Measurements from ENCODE around the gene COG5.
"Not testable (repeated sequence)": the region's sequence is repeated elsewhere in the genome, so short reads cannot be mapped to it uniquely, and the experiment has no call there.

COG5 gene

DNA sequence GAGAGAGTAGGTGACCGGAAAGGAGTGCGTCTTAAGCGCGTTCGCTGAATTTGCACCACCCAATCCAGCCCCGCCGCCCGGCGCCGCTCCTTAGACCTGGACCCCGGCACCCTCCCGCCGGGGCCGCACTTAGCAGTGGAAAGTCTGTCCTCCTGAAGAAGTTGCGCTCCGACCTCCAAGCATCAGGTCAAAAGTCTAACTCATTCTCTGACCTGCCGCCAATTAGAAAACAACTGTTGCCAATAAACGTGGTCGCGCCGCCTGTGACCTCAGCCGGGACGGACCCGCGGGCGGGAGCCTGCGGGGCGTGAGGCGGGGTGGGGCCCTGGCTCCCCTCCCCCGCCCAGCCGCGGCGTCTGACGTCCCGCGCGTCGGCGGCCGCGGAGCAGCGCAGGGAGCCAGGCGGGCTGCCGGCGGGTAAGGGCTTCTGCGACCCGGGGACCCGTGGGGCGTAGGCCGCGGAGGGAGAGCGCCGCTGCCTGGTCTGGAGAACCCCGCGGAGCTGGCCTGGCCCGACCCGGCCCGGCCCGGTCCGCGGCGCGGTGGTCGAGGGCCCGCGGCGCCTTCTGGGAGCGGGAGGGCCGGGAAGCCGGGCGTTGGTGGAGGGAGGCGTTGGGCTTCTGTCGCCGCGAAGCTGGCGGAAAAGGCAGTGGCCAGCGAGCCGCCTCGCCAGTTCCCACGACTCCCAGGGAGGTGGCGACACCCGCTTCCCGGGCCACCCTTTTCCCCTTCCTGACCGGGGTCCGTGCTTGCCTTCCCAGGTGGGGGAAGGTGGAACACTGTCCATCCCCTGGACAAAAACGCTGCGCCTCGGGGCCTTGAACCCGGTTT, 16.4 kb upstream of the COG5 start, which contains the start of gene BCAP29:
Gene BCAP29, plus strand, starts transcription at position 362 of the 831 bp plus-strand sequence. CDS start 527 bp downstream, outside the sequence.
- DNase-seq, result peak; percentile 67

DNA sequence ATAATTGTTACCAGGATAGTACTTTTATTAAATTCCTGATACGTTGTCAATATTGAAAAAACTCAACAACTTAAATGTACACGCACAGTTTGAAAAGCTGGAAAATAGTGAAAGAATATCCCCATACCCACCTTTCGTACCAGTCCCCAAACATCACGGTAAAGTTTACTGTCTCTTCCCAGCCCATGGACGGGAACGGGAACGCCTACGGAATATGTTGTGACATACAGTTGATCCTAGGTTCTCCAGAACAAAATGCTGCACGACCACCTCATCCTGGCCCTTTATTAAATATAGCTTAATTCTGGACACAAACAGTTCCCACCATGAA, 15.8 kb upstream of the COG5 start:
- DNase-seq, result no peak

DNA sequence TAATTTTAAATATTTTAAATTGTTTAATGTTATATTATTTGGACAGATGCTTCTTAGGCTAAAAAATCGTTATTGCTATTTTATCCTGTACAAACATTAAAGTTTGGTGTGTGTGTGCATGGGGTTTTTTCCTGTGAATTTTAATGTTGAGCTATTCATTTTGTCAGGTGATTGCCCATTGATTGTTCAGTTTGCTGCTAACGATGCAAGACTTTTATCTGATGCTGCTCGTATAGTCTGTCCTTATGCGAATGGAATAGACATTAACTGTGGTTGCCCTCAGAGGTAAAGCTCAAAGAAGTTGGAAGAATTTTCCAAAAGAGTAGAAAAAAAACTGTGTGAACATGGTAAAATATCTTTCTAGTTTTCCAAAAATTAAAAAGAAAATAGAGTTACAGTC, 9.8 kb upstream of the COG5 start:
- DNase-seq, result no peak

DNA sequence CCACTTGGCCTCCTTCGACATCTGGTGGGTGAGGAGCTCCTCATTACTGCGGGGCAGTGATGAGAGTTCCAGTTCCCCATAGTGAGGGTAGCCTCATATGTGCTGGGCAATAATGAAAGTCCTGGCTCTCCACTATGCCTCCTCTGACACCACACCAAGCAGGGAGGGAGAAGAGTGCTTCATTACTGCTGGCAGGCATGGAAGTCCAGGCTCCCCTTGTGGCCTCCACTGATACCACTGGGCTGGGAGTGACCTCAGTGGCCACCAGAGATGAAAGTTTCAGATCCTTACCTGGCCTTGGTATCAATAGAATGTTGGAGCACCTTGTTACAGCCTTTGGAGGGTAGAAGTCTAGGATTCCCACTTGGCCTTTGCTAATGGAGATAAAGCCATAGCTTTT, 6.6 kb upstream of the COG5 start:
- DNase-seq, result no peak

DNA sequence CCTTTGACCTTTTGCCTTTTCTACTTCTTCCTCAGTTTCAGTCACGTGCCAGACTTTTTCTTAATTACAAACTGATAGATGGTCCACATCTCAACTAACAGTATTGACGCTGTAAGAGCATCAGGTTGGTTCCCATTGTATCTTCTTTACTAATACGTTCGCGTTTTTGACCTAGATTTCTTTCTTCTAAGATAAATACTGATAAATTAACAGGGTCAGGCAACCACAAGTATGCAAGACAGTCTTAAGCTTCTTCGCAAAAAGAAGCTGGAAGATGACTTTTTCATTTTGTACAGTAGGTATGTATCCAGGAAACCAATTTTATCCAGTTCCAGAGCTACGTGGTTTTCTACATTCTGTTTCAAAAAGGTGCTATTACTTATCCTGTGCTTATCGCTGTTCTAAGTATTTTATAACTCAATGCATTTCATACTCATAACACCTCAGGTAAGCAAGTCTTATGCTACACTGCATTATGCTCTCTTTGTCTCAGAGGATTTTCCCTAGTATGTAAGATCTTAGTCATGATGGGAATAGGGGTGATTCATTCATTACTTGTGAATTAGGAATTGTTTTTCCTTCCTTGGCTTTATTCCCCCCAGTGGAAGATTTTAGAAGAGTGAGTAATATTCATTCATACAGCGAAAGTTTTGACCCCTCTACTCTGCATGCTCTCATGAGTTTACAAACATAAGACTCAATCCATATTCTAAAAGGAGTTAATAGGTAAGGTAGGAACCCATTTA, 1.0 kb upstream of the COG5 start:
- no peak for DNase-seq

DNA sequence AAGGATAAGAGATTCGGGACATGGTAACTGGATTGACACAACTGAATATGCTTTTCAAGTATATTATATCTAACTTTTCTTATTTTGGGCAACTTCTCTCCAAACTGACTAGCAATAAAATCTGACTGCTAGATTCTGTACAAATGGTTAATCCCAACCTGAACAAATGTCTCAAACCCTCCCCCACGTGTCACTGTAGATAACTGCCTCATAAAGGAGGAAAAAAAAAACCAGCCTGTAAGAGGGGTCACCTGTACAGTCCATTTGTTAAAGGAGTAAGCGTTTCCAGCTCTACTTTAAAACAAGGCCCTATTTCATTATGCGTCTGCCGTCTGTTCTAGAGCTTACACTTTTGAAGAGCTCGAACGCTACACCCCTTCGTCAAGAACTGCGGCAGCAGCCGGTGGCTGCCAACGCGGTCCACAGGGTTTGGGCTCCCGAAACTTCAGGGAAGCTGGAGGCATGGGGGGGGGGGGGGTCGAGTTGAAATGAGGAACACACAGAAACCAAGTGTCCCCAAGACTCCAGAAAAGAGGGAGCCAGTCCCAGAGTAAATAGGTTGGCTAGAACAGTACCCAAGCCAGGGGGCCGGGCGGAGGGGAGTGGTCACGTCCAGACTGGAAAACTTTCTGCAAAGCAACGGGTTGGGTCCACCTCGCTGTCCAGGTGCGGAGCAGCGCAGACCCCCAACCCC, 492 bp downstream of the COG5 start:
- DNase-seq, result peak; percentile 25

DNA sequence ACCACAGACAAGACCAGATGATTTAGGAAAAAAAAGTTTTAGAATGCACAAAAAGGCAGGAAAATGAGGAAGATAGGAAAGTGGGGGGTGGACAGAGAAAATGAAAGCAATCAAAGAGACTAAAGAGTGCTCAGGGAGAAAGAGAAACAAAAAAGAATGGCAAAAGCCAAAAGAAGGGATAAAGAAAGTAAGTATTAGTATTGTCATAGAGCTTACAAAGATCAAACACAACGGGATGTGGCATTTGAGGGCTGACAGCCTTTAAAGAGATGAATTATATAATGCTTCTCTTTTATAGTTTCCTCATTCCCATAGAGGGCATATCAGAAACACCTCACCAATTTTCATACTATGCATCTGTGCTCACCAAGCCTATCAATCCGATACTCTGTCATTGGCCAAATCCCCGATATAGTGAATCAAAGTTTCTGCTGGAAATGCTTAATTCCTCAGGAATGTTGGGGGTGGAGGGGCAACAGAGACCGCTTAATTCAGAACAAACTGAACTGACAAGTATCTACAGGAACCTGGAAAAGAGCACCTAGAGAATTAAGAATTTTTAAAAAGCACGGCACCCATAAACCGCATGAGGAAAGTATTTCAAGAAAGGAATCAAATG, 2.7 kb downstream of the COG5 start:
- no peak for DNase-seq

DNA sequence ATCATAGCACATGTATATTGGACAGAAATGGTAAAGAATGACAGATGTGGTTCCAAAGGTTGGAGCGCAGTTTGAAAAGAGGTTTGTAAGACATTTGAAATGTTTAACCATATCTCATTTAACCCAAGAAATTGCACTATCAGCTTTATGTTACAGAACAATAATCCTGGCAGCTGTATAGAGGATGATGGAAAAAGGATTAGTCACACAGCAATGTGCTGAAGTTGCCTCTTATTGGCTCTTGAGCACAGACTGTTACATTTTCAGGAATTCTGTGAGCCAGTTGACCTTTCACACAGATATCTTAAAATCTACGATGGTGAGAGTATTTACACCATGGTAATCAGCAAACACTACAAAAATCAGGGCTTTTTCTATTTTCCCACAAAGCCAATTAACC, 3.9 kb downstream of the COG5 start:
- no peak for DNase-seq

DNA sequence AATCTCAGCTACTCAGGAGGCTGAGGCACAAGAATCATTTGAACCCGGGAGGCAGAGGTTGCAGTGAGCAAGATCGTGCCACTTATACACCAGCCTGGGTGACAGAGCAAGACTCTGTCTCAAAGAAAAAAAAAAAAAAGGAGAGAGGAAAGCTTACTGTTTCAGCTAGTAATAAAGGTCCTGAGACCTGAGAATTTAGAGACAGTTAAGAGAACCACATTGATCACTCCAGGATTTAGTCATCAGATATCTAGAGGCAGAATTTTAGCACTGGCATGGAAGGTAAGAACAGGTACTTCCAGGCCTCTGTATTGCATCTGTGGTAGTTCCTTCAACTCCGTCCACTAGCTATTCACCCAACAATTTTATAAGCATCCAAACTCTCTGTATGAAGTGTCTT, 7.8 kb downstream of the COG5 start:
- DNase-seq, result no peak

DNA sequence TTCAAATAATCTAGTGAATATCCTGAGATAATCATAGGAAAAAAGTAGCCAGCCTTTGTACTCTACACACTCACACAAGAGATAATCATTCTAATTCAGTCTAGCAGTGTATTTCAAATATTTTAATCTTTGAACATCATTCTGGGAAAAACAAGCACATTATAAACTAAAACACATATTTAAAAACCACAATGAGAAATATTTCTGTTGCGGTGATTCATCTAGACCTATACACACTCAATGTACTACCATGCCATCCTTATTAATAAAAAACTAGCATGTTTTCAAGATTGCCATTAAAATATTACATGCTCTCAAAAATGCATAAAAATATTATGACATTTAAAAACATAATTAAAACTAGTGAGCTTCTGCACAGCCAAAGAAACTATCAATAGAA, 11.8 kb downstream of the COG5 start:
- DNase-seq, result no peak

DNA sequence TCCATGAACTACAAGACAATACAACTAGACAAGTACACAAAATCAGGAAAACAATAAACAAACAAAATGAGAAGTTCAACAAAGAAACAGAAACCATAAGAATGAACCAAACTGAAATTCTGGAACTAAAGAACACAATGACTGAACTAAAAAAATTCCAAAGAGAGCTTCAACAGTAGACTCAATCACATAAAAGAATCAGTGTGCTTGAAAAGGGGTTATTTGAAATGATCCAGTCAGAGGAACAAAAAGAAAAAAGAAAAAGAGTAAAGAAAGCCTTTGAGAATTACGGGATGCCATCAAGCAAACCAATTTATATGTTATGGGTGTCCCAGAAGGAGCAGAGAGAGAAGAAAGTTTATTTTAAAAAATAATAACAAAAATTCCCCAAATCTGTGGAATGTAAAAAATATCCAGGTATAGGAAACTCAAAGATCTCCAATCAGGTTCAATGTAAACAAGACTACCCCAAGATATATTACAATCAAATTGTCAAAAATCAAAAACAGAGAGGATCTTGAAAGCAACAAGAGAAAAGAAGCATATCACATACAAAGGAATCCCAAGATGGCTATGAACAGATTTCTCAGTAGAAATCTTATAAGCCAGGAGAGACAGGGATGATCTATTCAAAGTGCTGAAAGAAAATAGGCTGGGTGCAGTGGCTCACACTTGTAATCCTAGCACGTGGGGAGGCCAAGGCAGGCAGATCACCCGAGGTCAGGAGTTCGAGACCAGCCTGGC, 18.7 kb downstream of the COG5 start:
- DNase-seq, result no peak

DNA sequence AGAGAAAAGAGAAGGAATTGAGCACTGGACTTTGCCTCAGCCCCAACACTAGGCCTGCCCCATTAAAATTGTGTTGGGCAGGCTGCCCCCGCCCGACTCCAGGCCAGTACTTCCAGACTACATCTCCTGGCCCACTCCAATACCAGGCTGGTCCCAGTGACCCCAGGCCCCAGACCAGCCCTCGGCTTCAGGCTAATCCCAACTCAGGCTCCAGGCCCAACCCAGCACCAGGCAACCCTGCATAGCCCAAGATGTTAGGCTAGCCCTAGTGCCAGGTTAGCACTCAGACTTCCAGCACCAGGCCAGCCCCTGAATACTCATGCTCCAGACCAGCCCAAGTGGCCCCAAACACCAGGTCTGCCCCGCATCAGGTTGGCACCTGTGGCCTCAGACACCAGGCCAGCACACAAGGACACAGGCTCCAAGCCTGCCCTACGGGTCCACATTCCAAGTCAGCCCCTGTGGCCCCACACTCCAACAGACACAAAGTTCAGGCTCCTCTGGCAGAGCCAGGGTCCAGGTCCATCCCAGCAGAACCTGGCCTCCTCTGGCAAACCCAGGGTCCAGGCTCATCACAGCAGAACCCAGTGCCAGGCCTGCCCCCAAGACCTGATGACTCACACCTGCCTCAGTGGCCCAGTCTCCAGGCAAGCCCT, 20.3 kb downstream of the COG5 start:
- no peak for DNase-seq

DNA sequence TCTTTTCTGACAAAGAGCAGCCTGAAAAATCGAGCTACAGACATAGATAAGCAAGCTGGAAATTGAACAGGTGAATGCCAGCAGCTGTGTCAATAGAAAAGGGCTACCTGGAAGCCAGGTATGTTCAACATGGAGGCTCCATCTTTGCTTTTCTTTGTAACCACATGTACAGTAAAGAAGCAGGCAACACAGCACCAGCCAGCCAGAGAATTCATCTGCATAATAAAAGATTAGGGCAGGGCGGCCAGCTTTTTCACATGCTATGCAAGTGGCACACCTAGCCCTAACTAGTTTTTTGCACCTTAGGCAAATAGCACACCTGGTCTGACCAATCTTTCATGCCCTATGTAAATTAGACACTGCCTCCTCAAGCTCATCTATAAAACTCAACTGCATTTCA, 25.7 kb downstream of the COG5 start:
- DNase-seq, result no peak

DNA sequence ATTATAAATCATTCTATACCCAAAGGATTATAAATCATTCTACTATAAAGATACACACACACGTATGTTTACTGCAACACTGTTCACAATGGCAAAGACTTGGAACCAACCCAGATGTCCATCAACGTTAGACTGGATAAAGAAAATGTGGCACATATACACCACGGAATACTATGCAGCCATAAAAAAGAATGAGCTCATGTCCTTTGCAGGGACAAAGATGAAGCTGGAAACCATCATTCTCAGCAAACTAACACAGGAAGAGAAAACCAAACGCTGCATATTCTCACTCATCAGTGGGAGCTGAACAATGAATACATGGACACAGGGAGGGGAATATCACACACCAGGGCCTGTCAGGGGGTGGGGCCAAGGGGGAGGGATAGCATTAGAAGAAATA, 26.5 kb downstream of the COG5 start:
- not testable (repeated sequence) for DNase-seq

DNA sequence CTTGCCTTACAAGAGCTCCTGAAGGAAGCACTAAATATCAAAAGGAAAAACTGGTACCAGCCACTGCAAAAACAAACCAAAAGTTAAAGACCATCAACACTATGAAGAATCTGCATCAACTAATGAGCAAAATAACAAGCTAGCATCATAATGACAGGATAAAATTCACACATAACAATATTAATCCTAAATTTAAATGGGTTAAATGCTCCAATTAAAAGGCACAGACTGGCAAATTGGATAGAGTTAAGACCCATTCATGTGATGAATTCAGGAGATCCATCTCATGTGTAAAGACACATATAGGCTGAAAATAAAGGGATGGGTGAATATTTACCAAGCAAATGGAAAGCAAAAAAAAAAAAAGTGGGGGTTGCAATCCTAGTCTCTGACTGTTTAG, 29.6 kb downstream of the COG5 start:
- DNase-seq, result no peak

DNA sequence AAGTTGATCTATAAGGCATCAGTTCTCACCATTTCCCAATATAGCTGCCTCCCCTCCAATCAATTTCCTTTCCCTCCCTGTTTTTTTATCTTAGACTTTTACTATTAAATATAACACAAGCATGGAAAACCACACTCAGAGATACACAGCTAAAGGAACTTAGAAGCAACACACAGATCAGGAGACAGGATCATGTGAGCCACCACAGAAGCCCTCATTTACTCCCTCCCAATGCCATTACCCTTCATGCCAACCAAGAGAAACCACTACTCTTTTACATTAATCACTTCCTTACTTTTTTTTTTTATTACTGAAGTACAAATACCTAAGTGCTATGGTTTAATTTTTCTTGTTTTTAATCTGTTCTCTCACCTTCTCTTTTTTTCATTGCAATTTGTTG, 33.0 kb downstream of the COG5 start:
- DNase-seq, result no peak

DNA sequence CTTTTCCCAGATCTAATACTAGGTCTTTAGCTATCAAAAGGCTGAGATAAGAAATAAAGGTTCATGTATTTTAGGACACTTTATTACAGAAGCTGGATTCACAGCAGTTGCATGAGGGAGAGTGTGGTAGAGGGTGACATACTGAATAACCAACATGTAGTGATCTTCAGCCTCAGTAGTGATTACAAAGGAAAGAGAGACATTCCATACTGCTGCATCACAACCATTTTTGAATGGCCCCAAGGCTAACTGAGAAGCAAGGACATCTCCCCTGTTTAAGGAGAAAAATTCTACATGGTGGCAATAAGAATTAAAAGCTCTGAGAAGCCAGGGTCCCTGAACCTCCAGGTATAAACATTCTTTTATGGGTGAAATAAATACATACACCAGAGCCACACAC, 35.3 kb downstream of the COG5 start:
- DNase-seq, result no peak

DNA sequence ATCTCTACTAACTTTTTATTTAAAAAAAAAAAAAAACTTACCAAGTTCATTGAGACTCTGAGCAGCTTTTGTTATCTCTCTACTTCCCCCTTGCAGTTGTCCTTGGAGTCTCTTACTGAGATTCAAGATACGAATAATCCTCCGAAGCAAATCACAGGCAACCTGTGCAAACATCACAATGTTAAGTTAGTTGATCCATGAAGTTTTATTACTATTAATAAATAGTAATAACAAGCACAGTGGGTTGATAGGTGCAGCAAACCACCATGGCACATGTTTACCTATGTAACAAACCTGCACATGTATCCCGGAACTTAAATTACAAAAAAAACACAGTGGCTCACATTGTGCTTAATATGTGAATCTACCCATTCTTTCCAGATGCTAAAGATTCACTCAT, 36.5 kb downstream of the COG5 start:
- DNase-seq, result no peak

DNA sequence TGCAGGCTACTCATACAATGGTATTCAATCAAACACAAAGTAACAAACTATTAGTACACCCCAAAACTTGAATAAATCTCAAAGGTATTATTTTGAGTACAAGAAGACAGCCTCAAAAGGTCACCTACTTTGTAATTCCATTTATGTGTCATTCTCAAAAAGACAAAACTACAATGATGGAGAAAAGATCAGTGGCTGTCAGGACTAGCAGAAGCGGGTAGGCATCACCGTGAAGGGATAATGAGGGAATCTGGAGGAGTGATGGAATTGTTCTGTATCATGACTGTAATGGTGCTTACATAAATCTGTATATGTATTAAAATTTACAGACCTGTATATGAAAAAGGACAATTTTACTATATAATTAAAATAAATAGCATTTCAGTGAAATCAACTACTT, 37.0 kb downstream of the COG5 start:
- DNase-seq, result no peak

DNA sequence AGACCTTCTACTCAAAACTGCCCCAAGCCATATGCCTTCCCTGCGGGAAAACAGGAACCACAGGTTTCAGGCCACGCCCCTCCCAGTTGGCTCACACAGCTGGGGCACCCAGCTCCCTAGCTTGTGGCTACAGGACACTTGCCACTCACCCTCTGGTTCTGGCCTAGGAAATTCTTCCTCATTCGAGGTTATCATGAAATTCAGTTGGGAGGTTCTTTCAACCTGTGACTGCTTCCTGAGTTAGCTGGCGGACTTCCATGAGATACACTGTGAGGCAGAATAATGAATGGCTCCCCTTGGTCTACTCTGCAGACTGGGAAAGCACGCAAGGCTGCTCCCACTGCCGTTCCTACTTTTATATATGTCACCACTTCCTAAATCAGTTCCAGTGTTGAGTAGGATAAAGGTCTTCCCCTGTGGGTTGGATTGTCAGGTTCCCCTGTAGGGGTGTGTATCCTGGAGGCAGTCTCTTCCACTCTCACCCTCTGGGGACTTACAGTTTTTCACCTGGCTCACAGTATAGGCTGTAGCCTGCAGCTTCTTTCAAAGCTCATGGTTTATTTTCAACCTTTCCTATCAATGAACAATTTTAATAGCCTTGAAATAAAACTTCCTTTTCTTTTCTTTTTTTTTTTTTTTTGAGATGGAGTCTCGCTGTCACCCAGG, 56.9 kb downstream of the COG5 start:
- peak; percentile 38 for DNase-seq

DNA sequence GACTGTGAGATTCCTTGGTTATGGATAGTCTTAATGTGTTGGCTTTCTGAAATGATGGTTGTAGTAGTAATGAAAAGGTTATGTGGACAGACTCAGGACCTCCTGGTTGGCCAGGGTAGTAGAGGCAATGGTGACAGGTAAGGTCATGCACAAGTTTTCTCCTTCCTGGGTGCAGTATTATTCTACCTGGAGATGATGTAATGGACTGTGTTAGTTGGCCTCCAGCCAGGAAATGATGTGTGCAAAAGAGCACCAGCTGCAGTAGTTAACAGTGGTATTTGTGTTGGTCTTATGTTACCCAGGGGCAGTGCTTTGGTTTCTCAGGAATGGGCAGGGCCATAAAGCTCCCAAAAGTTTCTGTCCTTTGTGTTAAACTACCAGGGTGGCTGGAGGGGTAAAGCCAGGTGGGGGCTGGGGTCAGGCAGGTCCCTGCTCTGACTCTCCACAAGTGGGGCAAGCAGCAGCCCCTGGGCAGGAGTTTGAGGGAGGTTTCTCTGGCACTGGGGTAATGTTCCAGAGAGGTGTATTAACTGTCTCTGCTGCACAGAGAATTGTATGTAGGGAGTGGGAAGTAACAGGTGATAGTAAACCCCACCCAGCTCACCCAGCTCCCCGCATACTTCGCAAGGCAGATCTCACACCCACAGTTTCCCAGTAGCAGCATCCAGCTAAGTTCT, 57.6 kb downstream of the COG5 start:
- DNase-seq, result peak; percentile 77

Measured in NCI-H2171 treated with DMSO at 0.1 percent for 48 hours (cell line).